HG03045 (cell line): ENCODE results near the gene DMKN.

Experiments
- ATAC-seq: cut with Tn5 transposase; IDR thresholded peaks from one replicate; pipeline ENCODE4 v1.9.1; 2021; ENCODE audit warnings: mild to moderate bottlenecking, moderate library complexity; ENCODE audit not compliant: unreplicated experiment

The DMKN gene

GRCh38 chr19:35513628-35514281 lies at the start of gene DMKN:
Gene DMKN (minus strand): TSS chr19:35513649. CDS start chr19:35513475, 174 bp downstream.
- no peak for ATAC-seq

GRCh38 chr19:35562776-35563175 lies 49.3 kb upstream of the DMKN start:
- no peak for ATAC-seq

GRCh38 chr19:35562336-35562735 lies 48.9 kb upstream of the DMKN start:
- no peak for ATAC-seq

GRCh38 chr19:35561436-35561835 lies 48.0 kb upstream of the DMKN start:
- no peak for ATAC-seq

GRCh38 chr19:35560677-35561076 lies 47.2 kb upstream of the DMKN start:
- no peak for ATAC-seq

GRCh38 chr19:35560271-35560670 lies 46.8 kb upstream of the DMKN start:
- no peak for ATAC-seq

GRCh38 chr19:35559781-35560180 lies 46.3 kb upstream of the DMKN start:
- no peak for ATAC-seq

- no peak for ATAC-seq
These were observed 45.8 kb upstream of the DMKN start for GRCh38 chr19:35559281-35559659.

- no peak for ATAC-seq
These were observed 45.2 kb upstream of the DMKN start for GRCh38 chr19:35558400-35559280.

- no peak for ATAC-seq
These were observed 44.3 kb upstream of the DMKN start for GRCh38 chr19:35557539-35558399.

GRCh38 chr19:35556846-35557538 lies 43.5 kb upstream of the DMKN start:
- ATAC-seq, result no peak

- ATAC-seq, result no peak
These were observed 42.7 kb upstream of the DMKN start for GRCh38 chr19:35556025-35556590.

GRCh38 chr19:35555301-35556005 lies 42.0 kb upstream of the DMKN start:
- no peak for ATAC-seq

GRCh38 chr19:35554076-35554475 lies 40.6 kb upstream of the DMKN start:
- no peak for ATAC-seq

- ATAC-seq, result no peak
These were observed 40.0 kb upstream of the DMKN start for GRCh38 chr19:35553385-35554000.

GRCh38 chr19:35552534-35553384 lies 39.3 kb upstream of the DMKN start:
- ATAC-seq, result no peak

- ATAC-seq, result no peak
These were observed 37.8 kb upstream of the DMKN start for GRCh38 chr19:35551091-35551810.
